Activated T-cell treated with anti-CD3 and anti-CD28 coated beads, Interleukin-2, amount 50 U/mL, for 72 hours (primary cell): Measurements from ENCODE around the gene UPB1. TPM values are rescaled to one million over a fixed set of nuclear protein-coding genes. Genes with fewer than 3 reads are reported as not detected.
A peak's percentile ranks its signal among the peaks of the same experiment; 100 is the strongest.

Experiments
- ATAC-seq, 2 donors: fragments of 150-1000 bp; cut with Tn5 transposase; replicated peaks in 1 of 2; 2 replicates each; pipeline ENCODE4 v1.10.0; 2021; ENCODE audit warnings: moderate library complexity in 2 of 2, mild to moderate bottlenecking in 1 of 2
- DNase-seq, 2 donors: peaks; one replicate each; pipeline ENCODE4 v3.0.0; 2021 to 2022; ENCODE audit warnings: mixed read lengths in 1 of 2
- H3K27ac Mint-ChIP-seq: one replicate; pipeline ENCODE4 v1.8.0; 2022; ENCODE audit warnings: mild to moderate bottlenecking, moderate library complexity, mixed read lengths
- H3K27me3 Mint-ChIP-seq: one replicate; pipeline ENCODE4 v1.8.0; 2022; ENCODE audit warnings: low read depth, mixed read lengths
- H3K36me3 Mint-ChIP-seq, 2 donors: one replicate each; pipeline ENCODE4 v1.8.0; 2022; ENCODE audit warnings: mixed read lengths in 2 of 2, mild to moderate bottlenecking in 1 of 2; ENCODE audit not compliant: insufficient read depth in 2 of 2
- H3K4me1 Mint-ChIP-seq: one replicate; pipeline ENCODE4 v1.8.0; 2022; ENCODE audit warnings: low read depth, mixed read lengths
- H3K4me3 Mint-ChIP-seq, 2 donors: one replicate each; pipeline ENCODE4 v1.8.0; 2022; ENCODE audit warnings: mild to moderate bottlenecking in 2 of 2, mixed read lengths in 2 of 2, moderate library complexity in 2 of 2
- H3K9me3 Mint-ChIP-seq, 2 donors: one replicate each; pipeline ENCODE4 v1.8.0; 2022; ENCODE audit warnings: mixed read lengths in 2 of 2
- total RNA-seq, 2 donors: library from RNA; stranded (reverse); gene quantifications; one replicate each; pipeline ENCODE4 v1.2.3, GENCODE V29; 2022

UPB1 gene
- total RNA-seq = 1 to 10 TPM in 1 of 2 donors, under 1 TPM in 1; 0.26 to 1.2 TPM

DNA sequence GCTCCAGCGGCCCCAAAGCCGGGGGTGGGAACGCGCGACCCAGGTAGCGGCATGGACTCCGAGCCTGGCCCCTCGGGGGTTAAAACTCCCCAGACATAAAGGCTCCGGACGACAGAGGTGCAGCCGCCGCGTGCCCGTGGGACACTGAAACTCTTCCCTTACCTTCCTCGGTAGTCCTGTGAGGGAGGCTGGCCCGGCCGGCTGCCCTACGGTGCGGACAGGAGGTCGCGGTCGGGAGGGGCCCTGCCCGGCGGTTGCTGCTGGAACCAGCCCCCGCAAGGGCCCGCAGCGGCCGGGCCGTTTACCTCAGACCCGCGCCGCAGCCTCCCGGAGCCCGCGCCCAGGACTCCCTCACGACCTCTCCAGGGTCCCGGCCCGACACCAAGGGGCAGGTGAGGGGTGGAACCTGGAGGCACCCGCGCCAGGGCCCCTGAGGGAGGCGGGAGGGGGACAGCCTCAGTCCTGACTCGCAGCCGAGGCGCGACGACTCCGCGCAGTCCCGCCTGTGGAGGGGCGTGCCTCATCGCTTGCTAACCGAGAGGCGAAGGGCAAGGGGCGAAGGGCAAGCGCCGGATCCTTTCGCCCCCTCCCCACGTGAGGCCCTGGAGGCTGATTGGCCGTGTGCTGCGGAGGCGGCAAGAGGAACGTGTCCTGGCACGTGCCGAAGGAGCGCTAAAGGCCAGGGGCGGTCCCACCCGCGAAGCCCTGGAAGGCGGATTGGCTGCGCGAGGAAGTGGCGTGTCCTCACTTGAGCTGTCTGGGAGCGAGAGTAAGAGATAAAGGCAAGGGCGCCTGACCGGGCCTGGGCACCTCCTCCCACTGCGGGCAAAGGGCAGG is at the start of gene UPB1:
Gene UPB1, plus strand, starts transcription at position 805 of the 837 bp plus-strand sequence. CDS start 72 bp downstream, outside the sequence.
- Mint-ChIP-seq H3K27me3 (peaks cover 23% of the 10 kb centered on the region), H3K9me3 (no peaks in the 10 kb centered on the region), H3K36me3 (no peaks in the 10 kb centered on the region), H3K4me3 (no peak within 1 kb of the TSS), H3K27ac (no peak within 1 kb of the TSS), H3K4me1 (peaks cover 9% of the 10 kb centered on the region)
- DNase-seq (no peak), ATAC-seq (no peak)

DNA sequence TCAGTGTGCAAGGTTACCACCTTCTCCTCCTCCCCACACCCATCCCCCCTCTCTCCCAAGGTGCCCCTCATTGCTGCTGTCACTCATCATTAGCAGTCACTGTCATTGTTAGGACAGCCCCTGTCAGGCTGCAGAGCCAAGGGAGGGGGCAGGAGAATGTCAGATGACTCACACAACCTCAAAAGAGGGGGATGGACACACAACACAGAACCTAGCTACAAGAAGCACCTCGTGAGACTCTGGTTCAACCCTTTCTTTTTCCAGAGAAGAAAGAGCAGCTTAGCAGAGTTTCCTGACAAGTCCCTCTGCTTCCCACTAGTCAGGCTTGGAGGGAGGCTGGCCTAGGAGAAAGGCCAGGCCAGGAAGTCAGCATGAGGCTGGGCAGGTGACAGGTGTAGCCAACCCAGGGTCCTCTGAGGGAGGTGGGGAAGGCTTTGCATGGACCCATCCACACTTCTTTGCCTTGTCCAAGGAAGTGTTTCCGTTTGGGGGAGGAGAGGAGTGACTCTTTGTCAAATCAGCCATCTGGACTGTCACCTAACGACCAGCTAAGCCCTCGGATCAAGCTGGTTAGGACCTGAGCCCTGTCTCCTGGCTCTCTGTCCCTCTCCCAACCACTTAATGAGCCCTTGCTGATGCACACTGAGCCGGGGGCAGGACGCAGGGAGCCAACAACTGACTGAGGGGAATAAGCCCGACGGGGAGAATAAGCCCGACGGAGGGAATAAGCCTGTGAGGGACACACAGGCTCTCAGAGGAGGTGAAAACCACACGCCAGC is 49.5 kb upstream of the UPB1 start:
- Mint-ChIP-seq H3K4me3 (no peak overlapping the region), H3K4me1 (peaks cover 47% of the 10 kb centered on the region), H3K36me3 (peaks cover 2 to 5% of the 10 kb centered on the region in 2 donors), H3K9me3 (peaks cover 0 to 2% of the 10 kb centered on the region in 2 donors), H3K27ac (no peak overlapping the region), H3K27me3 (no peaks in the 10 kb centered on the region)
- DNase-seq (peak in 1 of 2 donors; percentile 49), ATAC-seq (peak; percentile 84)

DNA sequence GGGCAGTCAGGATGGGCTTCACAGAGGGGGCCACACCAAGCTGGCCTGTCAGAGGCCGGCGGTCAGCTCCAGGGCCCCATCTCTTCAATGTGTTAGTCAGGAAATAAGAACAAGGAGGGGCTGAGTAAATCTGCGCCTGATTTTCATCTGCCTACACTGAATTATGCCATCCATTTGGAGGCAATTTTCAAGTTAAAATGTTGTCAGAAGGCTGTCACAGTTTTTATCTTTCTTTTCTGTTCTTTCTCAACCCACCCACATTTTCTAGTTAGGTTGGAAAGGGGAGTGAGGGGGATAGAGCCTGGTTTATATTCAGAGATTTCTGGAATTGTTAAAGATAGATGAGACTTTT is 48.9 kb upstream of the UPB1 start:
- peaks cover 41% of the 10 kb centered on the region for H3K4me1 Mint-ChIP-seq
- DNase-seq = no peak
- ATAC-seq = no peak
- no peaks in the 10 kb centered on the region for H3K27me3 Mint-ChIP-seq
- H3K36me3 Mint-ChIP-seq = peaks cover 3% of the 10 kb centered on the region in 2 donors
- H3K4me3 Mint-ChIP-seq = no peak overlapping the region
- peaks cover 0 to 2% of the 10 kb centered on the region in 2 donors for H3K9me3 Mint-ChIP-seq
- no peak overlapping the region for H3K27ac Mint-ChIP-seq

DNA sequence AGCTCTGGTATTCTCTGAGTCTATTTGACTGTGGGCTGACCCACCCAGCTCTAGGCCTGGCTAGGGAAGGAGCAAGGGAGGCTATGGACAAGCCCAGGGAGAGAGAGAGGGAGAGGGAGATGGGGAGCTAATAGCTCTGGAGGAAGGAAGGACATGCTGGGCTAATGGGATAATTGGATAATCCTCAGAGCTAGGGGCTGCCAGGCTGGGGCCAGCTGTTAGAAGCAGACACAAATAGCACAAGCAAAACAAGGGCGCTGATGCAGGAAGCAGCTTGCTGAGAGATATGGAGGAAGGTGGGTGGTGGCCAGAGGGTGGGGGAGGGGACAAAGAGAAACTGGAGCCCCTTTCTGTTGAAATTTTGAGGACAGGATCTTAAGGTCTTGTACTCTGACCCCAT is 44.5 kb upstream of the UPB1 start:
- peaks cover 3 to 5% of the 10 kb centered on the region in 2 donors for H3K36me3 Mint-ChIP-seq
- H3K27me3 Mint-ChIP-seq = no peaks in the 10 kb centered on the region
- ATAC-seq = no peak
- H3K9me3 Mint-ChIP-seq = peaks cover 0 to 2% of the 10 kb centered on the region in 2 donors
- DNase-seq = no peak
- peaks cover 10% of the 10 kb centered on the region for H3K4me1 Mint-ChIP-seq
- H3K4me3 Mint-ChIP-seq = no peak overlapping the region
- H3K27ac Mint-ChIP-seq = peak overlapping the region; percentile 71

DNA sequence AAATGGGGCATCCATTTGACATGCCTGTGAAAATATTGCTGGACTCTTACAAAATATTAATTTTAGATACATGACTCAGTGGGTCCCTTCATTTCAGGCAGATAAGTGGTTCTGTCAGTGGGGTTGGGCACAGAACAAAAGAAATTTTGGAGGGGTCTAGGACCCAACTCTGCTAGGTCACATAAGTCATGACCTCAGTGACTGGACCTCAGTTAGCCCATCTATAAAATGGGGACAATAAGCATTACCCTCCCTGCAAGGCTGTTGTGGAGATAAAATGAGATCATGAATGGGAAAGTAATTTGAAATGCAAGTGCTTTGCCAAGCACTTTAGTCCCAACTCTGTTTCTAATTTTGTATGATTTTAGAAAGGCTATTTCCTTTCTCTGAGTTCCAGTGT is 44.0 kb upstream of the UPB1 start:
- H3K27ac Mint-ChIP-seq = no peak overlapping the region
- DNase-seq = no peak
- H3K4me1 Mint-ChIP-seq = peaks cover 4% of the 10 kb centered on the region
- no peak overlapping the region for H3K4me3 Mint-ChIP-seq
- peaks cover 0 to 2% of the 10 kb centered on the region in 2 donors for H3K9me3 Mint-ChIP-seq
- ATAC-seq = no peak
- no peaks in the 10 kb centered on the region for H3K27me3 Mint-ChIP-seq
- H3K36me3 Mint-ChIP-seq = peaks cover 3 to 5% of the 10 kb centered on the region in 2 donors

DNA sequence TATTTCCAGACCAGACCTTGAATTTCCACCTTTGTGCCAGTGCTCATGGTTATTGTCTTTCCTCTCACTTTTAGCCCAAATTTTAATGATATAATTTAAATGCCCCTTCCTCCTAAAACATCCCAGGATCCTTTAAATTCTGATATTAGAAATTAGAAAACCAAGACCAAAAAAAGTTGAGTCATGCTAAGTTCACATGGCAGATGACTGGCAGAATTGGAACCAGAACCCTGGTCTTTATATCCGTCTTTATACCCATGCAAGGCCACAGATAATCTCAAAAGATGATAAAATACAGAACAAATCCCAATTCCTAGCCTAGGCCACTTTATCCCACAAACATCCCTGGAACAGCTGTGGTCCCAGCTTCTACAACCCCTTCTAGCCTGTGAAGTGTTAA is 41.3 kb upstream of the UPB1 start:
- H3K36me3 Mint-ChIP-seq = peaks cover 3 to 5% of the 10 kb centered on the region in 2 donors
- H3K27me3 Mint-ChIP-seq = no peaks in the 10 kb centered on the region
- no peak overlapping the region for H3K27ac Mint-ChIP-seq
- peaks cover 0 to 2% of the 10 kb centered on the region in 2 donors for H3K9me3 Mint-ChIP-seq
- no peaks in the 10 kb centered on the region for H3K4me1 Mint-ChIP-seq
- no peak overlapping the region for H3K4me3 Mint-ChIP-seq
- DNase-seq (no peak), ATAC-seq (no peak)

DNA sequence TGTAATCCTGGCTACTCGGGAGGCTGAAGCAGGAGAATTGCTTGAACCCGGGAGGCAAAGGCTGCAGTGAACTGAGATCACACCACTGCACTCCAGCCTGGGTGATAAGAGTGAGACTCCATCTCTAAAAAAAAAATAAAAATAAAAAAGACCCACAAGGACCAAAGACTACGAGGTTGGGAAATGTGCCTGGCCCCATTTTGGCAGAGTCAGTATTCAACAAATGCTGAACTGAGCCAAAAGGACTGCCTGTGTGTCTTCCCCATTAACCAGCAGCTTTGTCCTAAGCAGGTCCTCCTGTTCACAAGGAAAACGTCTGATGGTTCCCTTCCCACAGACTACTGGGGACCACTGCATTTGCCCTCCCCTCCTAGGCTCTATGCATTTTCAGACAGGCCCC is 40.1 kb upstream of the UPB1 start:
- peaks cover 3 to 5% of the 10 kb centered on the region in 2 donors for H3K36me3 Mint-ChIP-seq
- ATAC-seq = no peak
- peaks cover 0 to 2% of the 10 kb centered on the region in 2 donors for H3K9me3 Mint-ChIP-seq
- no peak overlapping the region for H3K4me3 Mint-ChIP-seq
- peaks cover 7% of the 10 kb centered on the region for H3K4me1 Mint-ChIP-seq
- H3K27ac Mint-ChIP-seq = no peak overlapping the region
- H3K27me3 Mint-ChIP-seq = no peaks in the 10 kb centered on the region
- DNase-seq = no peak

DNA sequence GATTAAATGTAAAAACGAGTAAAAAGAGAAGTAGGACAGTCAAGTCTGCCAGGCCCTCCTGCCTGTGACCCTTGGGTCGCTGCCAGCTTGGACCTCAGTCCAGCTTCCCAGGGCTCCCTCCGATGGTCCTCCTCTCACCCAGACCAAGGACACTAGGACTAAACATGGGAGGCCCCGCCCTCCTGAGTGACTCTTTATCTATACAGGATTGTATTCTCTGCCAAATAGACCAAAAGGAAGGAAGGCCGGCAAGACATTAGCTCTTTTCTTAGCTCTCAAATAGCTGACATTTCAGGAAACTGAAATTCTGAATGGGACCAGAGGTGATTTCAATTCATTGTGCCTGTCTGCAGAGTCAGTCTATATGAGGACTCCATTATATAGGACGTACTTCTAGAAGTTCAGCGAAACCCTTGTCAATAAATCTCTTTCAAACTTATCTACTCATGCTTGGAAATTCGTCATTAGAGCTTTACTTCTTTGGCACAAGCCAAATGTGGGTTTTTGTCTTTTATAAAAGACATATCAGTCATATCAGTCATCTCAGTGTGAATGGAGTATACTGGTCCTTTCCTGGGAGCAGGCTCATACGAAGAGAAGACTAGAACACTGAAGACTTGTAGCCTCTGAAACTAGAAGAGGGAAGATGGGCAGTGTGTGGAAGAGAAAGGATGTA is 39.2 kb upstream of the UPB1 start:
- Mint-ChIP-seq H3K9me3 (no peaks in the 10 kb centered on the region), H3K4me1 (peaks cover 13% of the 10 kb centered on the region), H3K4me3 (no peak overlapping the region), H3K27ac (no peak overlapping the region), H3K27me3 (no peaks in the 10 kb centered on the region), H3K36me3 (peaks cover 0 to 1% of the 10 kb centered on the region in 2 donors)
- DNase-seq (no peak), ATAC-seq (no peak)

DNA sequence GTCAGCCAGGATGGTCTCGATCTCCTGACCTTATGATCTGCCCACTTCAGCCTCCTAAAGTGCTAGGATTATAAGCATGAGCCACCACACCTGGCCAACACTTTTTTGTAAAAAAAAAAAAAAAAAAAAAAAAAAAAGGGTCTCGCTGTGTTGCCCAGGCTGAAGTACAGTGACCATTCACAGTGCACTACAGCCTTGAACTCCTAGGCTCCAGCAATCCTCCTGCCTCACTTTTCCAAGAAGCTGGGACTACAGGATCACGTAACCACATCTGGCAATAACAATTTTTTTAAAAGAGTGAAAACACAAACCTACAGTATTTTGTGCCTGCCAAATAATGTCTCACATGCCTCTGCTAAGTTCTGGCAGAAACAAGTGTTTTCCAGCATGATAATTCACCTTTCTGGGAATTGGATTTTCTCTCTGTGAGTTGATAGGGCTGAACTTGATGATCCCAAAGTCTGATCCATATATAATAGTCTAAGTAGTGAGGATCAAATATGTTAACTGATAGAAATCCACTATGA is 37.2 kb upstream of the UPB1 start:
- no peak for DNase-seq
- H3K27ac Mint-ChIP-seq = no peak overlapping the region

DNA sequence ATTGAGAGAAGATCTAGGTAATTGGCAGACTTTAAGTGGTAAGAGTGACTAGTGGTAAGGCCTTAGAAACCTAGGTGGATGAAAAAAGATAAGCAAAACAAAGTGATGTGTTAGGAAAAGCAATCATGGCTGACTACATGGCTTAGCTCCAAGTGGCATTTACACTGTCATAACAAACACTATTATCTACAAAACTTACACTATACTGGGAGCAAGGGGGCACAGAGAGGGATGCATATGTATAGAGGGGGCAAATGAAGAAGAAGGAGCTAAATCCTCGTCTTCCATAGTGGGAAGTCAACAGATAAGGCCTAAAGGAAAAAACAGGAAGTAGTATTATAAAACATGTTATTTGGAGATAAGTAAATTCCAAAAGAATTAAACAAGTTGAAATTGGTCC is 35.2 kb upstream of the UPB1 start:
- Mint-ChIP-seq H3K36me3 (peaks cover 0 to 3% of the 10 kb centered on the region in 2 donors), H3K4me1 (peaks cover 17% of the 10 kb centered on the region), H3K27ac (peak overlapping the region; percentile 62), H3K9me3 (no peaks in the 10 kb centered on the region), H3K4me3 (no peak overlapping the region), H3K27me3 (no peaks in the 10 kb centered on the region)
- no peak for ATAC-seq
- DNase-seq = no peak

More for the DNA sequence above, 37.2 kb upstream of the UPB1 start:
- no peaks in the 10 kb centered on the region for H3K9me3 Mint-ChIP-seq
- peaks cover 0 to 2% of the 10 kb centered on the region in 2 donors for H3K36me3 Mint-ChIP-seq
- H3K4me3 Mint-ChIP-seq = no peak overlapping the region
- no peak for ATAC-seq
- H3K27me3 Mint-ChIP-seq = no peaks in the 10 kb centered on the region
- peaks cover 17% of the 10 kb centered on the region for H3K4me1 Mint-ChIP-seq

DNA sequence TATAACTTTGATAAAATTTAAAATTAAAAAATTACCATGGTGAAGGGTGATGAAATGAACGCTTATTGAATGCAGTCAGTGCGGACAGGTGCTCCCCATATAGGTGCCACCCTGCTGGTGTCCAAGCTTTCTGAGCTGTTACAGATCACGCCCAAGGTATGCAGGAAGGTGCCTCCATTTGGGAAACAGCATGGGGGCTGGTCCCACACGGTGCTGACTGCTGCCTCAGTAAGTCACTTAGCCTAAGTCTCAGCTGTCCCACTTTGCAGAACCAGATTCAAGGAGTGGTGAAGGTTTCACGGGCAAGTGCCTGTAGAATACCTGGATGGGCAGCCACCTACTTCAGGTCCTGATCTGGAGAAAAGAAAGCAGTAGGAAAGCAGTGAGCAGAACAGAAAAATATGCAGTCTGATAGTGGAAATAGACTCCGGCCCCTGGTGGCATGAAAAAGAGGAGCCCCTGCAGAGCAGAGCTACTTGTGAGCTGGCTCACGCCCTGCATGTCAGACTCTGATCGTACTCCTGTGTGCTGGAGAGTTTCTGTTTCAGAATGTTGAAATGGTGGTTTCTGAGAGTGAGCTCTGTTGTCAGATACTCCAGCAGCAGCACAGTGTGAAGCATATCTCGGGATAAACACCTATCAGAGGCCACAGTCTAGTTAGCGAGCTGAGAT is 34.6 kb upstream of the UPB1 start:
- Mint-ChIP-seq H3K27ac (no peak overlapping the region), H3K4me1 (peaks cover 20% of the 10 kb centered on the region), H3K27me3 (no peaks in the 10 kb centered on the region), H3K36me3 (peaks cover 0 to 3% of the 10 kb centered on the region in 2 donors), H3K4me3 (peak overlapping the region; percentile 13 to 36), H3K9me3 (no peaks in the 10 kb centered on the region)
- DNase-seq (peak in 1 of 2 donors; percentile 30), ATAC-seq (peak; percentile 77 to 91)

DNA sequence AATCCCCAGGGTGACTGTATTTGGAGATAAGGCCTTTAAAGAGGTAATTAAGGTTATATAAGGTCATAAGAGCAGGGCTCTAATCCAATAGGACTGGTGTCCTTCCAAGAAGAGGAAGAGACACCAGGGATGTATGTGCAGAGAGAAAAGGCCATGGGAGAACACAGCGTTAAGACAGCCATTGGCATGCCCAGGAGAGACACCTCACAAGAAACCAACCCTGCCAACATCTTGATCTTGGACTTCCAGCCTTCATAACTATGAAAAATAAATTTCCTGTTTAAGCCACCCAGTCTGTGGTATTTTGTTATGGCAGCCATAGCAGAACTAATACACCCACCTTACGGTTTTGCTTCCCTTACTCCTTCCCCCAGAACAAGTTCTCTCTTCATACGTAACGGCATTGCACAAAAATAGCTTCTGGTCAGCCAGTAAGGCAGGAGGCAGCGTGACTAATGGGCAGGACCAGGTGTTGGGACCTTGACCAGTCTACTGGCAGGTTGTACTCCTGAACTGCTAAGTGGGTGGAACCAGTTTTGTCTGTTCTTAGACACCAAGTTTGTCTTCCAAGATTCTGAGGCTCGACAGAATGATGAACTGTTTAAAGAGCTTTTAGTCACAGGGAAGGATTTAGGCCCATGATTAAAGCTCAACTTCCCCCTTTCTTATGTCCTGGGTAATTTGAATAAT is 31.9 kb upstream of the UPB1 start:
- peaks cover 0 to 3% of the 10 kb centered on the region in 2 donors for H3K36me3 Mint-ChIP-seq
- H3K4me3 Mint-ChIP-seq = no peak overlapping the region
- H3K27me3 Mint-ChIP-seq = no peaks in the 10 kb centered on the region
- DNase-seq = no peak
- H3K27ac Mint-ChIP-seq = no peak overlapping the region
- ATAC-seq = no peak
- no peaks in the 10 kb centered on the region for H3K9me3 Mint-ChIP-seq
- peaks cover 24% of the 10 kb centered on the region for H3K4me1 Mint-ChIP-seq
